Measurements from ENCODE around the gene DNAJC17. TPM values are rescaled to one million over a fixed set of nuclear protein-coding genes. Genes with fewer than 3 reads are reported as not detected.

DNAJC17 gene
- total RNA-seq, 2 experiments from 2014 or later, result 35.8 to 35.9 TPM

DNA sequence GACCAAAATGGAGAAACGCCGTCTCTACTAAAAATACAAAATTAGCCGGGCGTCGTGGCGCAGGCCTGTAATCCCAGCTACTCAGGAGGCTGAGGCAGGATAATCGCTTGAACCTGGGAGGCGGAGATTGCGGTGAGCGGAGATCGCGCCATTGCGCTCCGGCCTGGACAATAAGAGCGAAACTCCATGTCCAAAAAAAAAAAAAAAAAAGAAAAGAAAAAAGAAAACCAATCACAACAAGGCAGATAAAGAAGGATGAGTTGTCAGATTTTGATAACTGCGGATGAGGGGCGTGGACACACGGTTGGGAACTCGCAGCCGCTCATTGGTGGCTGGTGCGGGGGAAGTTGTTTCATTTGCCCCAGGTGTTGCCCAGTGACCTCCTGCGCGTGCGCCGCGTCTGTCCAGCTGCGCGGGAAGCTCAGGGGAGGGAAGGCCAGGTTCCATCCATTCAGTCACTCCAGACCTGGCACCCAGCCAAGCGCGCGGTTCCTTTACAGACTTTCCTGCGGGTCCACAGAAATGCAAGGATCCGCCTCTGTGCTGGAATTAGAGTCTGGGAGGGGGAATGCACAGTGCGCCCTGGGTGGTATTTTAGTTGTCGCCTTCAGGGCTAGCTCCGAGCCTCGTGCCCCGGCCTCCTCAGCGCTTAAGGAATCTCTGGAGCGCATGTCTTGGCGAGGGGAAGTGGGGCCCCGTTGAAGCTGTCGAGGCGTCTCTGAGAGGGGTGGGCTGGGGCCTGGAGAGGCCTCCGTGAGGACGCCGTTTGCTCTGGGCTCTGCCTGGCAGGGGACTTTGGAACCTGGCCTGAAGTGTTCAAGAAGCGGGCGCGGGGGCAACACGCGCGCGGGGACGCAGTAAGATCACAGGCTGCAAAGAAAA is 44.1 kb downstream of the DNAJC17 start:
- CTCF ChIA-PET, result interaction anchor here (1.2 to 2.7 kb wide), 5 partner anchors 16 to 84 kb away, joined by 3 to 12 read pairs (median 4); no protein-coding TSS in a partner anchor
- peak overlapping the region; percentile 85 for H3K27ac Mint-ChIP-seq
- DNase-seq (peak; percentile 63), ATAC-seq (peak; percentile 4)
- H3K9me3 Mint-ChIP-seq, result no peaks in the 10 kb centered on the region
- POLR2A ChIA-PET, result interaction anchor here (0.6 to 4.0 kb wide), 8 partner anchors 8 to 303 kb away, joined by 3 to 11 read pairs (median 5); partner anchors contain the start of genes RAD51 and RMDN3
- TF ChIP-seq, protein P1, sequence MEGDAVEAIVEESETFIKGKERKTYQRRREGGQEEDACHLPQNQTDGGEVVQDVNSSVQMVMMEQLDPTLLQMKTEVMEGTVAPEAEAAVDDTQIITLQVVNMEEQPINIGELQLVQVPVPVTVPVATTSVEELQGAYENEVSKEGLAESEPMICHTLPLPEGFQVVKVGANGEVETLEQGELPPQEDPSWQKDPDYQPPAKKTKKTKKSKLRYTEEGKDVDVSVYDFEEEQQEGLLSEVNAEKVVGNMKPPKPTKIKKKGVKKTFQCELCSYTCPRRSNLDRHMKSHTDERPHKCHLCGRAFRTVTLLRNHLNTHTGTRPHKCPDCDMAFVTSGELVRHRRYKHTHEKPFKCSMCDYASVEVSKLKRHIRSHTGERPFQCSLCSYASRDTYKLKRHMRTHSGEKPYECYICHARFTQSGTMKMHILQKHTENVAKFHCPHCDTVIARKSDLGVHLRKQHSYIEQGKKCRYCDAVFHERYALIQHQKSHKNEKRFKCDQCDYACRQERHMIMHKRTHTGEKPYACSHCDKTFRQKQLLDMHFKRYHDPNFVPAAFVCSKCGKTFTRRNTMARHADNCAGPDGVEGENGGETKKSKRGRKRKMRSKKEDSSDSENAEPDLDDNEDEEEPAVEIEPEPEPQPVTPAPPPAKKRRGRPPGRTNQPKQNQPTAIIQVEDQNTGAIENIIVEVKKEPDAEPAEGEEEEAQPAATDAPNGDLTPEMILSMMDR (IDR thresholded peaks at IDR 0.05), result no peak
- peak overlapping the region; percentile 86 for H3K4me3 Mint-ChIP-seq
- peaks cover 33% of the 10 kb centered on the region for H3K4me1 Mint-ChIP-seq (ENCODE audit: low read depth)
- intact Hi-C loops (cut with micrococcal nuclease), result no loop called here
- H3K36me3 Mint-ChIP-seq (ENCODE audit: low read depth), result peaks cover 2% of the 10 kb centered on the region
- no peaks in the 10 kb centered on the region for H3K27me3 Mint-ChIP-seq

DNA sequence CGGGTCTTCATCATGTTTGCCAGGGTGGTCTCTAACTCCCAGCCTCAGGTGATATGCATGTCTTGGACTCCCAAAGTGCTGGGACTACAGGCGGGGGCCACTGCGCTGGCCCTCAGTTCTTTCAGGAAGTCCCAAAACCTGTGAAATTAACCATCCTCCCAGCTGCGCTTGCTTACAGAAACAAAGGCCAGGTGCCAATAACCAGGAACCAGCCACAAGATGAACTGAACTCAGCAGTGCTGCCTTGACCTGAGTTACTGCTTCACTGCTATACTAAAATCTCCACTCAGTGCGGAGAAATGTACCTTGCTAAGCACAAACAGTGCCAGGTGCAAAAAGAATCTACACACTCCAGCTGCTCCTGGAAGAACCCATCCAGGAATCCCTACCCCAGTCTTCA is 47.3 kb downstream of the DNAJC17 start:
- Mint-ChIP-seq H3K27ac (no peak overlapping the region), H3K4me3 (no peak overlapping the region), H3K27me3 (no peaks in the 10 kb centered on the region), H3K9me3 (no peaks in the 10 kb centered on the region), H3K4me1 (ENCODE audit: low read depth) (peaks cover 15% of the 10 kb centered on the region), H3K36me3 (ENCODE audit: low read depth) (no peaks in the 10 kb centered on the region)
- no peak for ATAC-seq
- POLR2A ChIA-PET, result interaction anchor here (1.0 kb wide), 1 partner anchor 19 kb away, joined by 3 read pairs; no protein-coding TSS in a partner anchor
- DNase-seq, result no peak
- CTCF ChIA-PET, result interaction anchor here (0.7 to 1.2 kb wide), 2 partner anchors 15 to 97 kb away, joined by 3 read pairs; no protein-coding TSS in a partner anchor
- intact Hi-C loops (cut with micrococcal nuclease), result loop anchor here (10.0 kb wide), 1 partner anchor 135 kb away; the partner anchor contains the start of gene VPS18
- TF ChIP-seq, protein P1 (IDR thresholded peaks at IDR 0.05), result no peak

DNA sequence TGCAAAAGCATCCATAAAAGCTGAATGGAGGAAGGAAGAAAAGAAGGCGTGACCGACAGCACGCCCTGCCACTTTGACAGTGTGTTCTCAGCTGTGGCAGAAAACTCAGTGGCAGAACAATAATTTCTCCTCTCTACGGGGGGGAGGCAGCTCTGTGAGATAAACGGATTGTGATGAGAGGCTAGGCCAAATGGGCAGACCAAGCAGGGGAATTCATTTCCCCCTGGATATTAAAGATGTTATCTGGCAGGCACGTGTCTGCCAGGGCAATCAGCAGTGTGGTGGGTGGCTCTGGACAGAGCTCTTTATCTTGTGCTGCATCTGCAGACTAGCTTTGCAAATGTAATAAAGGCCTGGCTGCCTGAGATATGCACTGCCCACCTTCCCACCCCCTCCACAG is 50.3 kb downstream of the DNAJC17 start:
- ATAC-seq (no peak), DNase-seq (no peak)
- H3K27me3 Mint-ChIP-seq, result no peaks in the 10 kb centered on the region
- H3K9me3 Mint-ChIP-seq, result no peaks in the 10 kb centered on the region
- peaks cover 17% of the 10 kb centered on the region for H3K36me3 Mint-ChIP-seq (ENCODE audit: low read depth)
- peak overlapping the region; percentile 30 for H3K27ac Mint-ChIP-seq
- peak overlapping the region; percentile 13 for H3K4me3 Mint-ChIP-seq
- TF ChIP-seq, protein P1 (IDR thresholded peaks at IDR 0.05), result no peak
- intact Hi-C loops (cut with micrococcal nuclease), result loop anchor here (10.0 kb wide), 1 partner anchor 138 kb away; the partner anchor contains the start of gene VPS18
- CTCF ChIA-PET, result interaction anchor here (1.2 to 1.6 kb wide), 3 partner anchors 15 to 137 kb away, joined by 3 read pairs; partner anchors contain the start of gene VPS18
- POLR2A ChIA-PET, result interaction anchor here (0.6 to 3.8 kb wide), 8 partner anchors 10 to 384 kb away, joined by 3 to 37 read pairs (median 3); partner anchors contain the start of genes C15orf62, CHAC1 and GCHFR
- peaks cover 23% of the 10 kb centered on the region for H3K4me1 Mint-ChIP-seq (ENCODE audit: low read depth)

DNA sequence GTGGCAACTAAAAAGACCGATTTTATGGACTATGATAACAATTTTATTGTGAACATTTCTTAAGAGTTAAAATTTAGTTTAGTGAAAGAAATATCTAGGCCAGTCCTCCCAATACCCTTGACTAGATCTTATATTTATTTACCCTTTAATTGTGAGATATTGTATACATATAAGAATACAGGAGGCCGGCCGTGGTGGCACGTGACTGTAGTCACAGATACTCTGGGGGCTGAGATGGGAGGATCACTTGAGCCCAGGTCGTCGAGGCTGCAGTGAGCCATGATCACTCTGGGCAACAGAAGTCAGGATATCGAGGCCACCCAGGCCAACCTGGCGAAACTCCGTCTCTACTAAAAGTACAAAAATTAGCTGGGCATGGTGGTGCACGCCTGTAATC is 51.5 kb downstream of the DNAJC17 start:
- H3K36me3 Mint-ChIP-seq (ENCODE audit: low read depth), result peaks cover 22% of the 10 kb centered on the region
- intact Hi-C loops (cut with micrococcal nuclease), result loop anchor here (10.0 kb wide), 1 partner anchor 139 kb away; the partner anchor contains the start of gene VPS18
- DNase-seq, result peak; percentile 52
- peak overlapping the region; percentile 99 for H3K27ac Mint-ChIP-seq
- no peaks in the 10 kb centered on the region for H3K27me3 Mint-ChIP-seq
- peaks cover 27% of the 10 kb centered on the region for H3K4me1 Mint-ChIP-seq (ENCODE audit: low read depth)
- no peaks in the 10 kb centered on the region for H3K9me3 Mint-ChIP-seq
- TF ChIP-seq, protein P1 (IDR thresholded peaks at IDR 0.05), result no peak
- ATAC-seq, result no peak
- ChIA-PET CTCF (interaction anchor here (1.2 to 1.6 kb wide), 2 partner anchors 16 to 139 kb away, joined by 3 read pairs; partner anchors contain the start of gene VPS18), POLR2A (interaction anchor here (0.9 to 3.8 kb wide), 4 partner anchors 11 to 198 kb away, joined by 3 to 37 read pairs (median 4); partner anchors contain the start of genes C15orf62, CHAC1 and GCHFR)
- H3K4me3 Mint-ChIP-seq, result peak overlapping the region; percentile 90

Measured in activated CD8-positive, alpha-beta T cell treated with anti-CD3 and anti-CD28 coated beads for 36 hours (primary cell).